ENCODE data around the gene IFT122.

DNA sequence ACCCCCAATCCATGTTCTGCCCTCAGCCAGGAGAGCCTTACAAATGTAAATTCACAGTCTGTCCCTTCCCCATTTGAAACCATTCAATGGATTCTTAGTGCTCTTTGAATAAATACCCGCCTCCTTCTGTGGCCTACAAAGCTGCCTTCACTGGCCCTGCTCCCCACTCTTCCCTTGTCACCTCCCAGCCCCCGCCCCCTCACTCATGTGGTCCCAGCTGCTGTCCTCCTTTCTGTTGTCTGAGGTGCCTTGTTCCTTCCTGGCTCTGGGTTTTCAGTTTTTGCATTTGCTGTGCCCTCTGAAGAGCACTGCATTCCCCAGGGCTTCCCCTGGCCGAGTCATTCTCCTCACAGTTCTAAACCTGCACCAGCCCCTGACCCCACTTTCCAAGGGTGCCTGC lies 14.8 kb upstream of the IFT122 start:
- TF ChIP-seq CTCF (IDR thresholded peaks at IDR 0.05) (no peak), POLR2A (IDR thresholded peaks at IDR 0.05) (no peak)

All from right lobe of liver (tissue), 4 donors.